ENCODE measurements around the gene RIMBP2.

DNA sequence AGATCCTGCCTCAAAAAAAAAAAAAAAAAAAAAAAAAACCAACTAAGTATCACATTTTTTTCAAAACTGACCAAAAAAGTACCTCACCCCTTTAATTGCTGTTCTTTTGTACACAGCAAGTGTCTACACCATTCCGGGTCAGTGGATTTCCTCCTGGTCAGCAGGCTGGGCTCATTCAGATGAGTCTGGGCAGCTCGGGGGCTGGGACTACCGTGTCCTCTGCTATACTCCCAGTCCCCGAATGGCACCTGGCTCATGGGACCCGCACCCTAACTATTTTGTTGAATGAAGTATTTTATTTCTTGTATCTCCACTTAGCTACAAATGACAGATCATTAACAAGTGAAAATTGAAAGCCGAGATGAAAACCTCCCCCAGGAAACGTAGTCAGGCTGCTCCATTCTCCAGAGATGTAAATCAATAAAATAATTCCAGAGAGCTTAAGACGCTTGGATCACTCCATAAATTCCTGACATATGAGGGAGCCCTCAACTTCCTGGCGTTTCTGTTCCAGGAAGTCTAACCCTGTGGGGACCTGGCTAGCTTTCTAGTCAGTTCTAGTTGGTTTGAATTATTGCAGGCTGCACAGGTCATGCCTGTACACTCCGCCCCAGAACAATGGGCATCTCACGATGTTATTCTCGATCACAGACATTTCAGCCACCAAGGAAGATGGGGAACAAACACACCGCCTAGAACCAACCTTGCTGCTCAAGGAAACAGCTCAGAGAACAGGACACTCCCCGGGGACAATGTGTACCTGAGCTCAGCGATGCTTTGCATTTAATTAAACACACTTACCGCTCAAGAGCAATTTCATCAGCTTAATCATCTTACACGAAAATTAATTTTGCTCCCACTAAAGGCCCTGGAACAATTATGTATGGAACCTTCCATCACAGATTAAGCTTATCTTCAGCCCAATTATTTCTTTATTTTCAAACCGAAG is 76.3 kb downstream of the RIMBP2 start:
- TF ChIP-seq, protein P1, sequence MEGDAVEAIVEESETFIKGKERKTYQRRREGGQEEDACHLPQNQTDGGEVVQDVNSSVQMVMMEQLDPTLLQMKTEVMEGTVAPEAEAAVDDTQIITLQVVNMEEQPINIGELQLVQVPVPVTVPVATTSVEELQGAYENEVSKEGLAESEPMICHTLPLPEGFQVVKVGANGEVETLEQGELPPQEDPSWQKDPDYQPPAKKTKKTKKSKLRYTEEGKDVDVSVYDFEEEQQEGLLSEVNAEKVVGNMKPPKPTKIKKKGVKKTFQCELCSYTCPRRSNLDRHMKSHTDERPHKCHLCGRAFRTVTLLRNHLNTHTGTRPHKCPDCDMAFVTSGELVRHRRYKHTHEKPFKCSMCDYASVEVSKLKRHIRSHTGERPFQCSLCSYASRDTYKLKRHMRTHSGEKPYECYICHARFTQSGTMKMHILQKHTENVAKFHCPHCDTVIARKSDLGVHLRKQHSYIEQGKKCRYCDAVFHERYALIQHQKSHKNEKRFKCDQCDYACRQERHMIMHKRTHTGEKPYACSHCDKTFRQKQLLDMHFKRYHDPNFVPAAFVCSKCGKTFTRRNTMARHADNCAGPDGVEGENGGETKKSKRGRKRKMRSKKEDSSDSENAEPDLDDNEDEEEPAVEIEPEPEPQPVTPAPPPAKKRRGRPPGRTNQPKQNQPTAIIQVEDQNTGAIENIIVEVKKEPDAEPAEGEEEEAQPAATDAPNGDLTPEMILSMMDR (optimal IDR thresholded peaks at IDR 0.05 in 1 of 3, IDR thresholded peaks at IDR 0.05 in 1 of 3, conservative IDR thresholded peaks at IDR 0.05 in 1 of 3; ENCODE audit: extremely low read depth in 1 of 3, insufficient read depth in 2 of 3, low read length in 3 of 3) = no peak
- TF ChIP-seq EZH2 (IDR thresholded peaks at IDR 0.05; ENCODE audit: low read length) = no peak
